Caco-2 (cell line): ENCODE results near the gene C3orf70. TPM values are rescaled to one million over a fixed set of nuclear protein-coding genes. Genes with fewer than 3 reads are reported as not detected.

ENCODE experiments used
- BruUV-seq: library from RNA; stranded (reverse); fragments of 400-500 nt; replicated peaks from 2 replicates; lab custom pipeline; 2021; lab: Mats Ljungman, UMichigan
- CTCF ChIA-PET: fragments of 300-600 bp; sonication (Branson Sonifier 250); formaldehyde crosslinking; loops from one replicate; lab custom pipeline; 2022; ENCODE audit warnings: antibody characterized with exemption; lab: Charles Lee
- POLR2A ChIA-PET: fragments of 300-600 bp; sonication (Branson Sonifier 250); formaldehyde crosslinking; loops from one replicate; lab custom pipeline; 2022; ENCODE audit warnings: antibody characterized with exemption; lab: Charles Lee
- DNase-seq, 2 experiments: peaks; one replicate each; pipeline versions ENCODE4 v3.0.0 to v3.0.0-alpha.2; 2020 to 2022
- H3K27me3 ChIP-seq: replicated peaks from 2 replicates; pipeline ENCODE4 v1.6.0; 2011; ENCODE audit warnings: low read length; ENCODE audit not compliant: control insufficient read depth, insufficient read depth
- H3K36me3 ChIP-seq: 2 replicates; pipeline ENCODE4 v1.5.1; 2011; ENCODE audit warnings: low read length; ENCODE audit not compliant: control insufficient read depth, insufficient read depth
- H3K4me1 ChIP-seq: fragments of 250-450 bp; sonication (Bioruptor Pico); 2 replicates; pipeline ENCODE4 v1.5.1; 2020; ENCODE audit warnings: mild to moderate bottlenecking
- H3K4me3 ChIP-seq: 2 replicates; pipeline ENCODE4 v1.5.1; 2011; ENCODE audit warnings: low read depth, mild to moderate bottlenecking, control low read depth, low read length
- H3K9me3 ChIP-seq: fragments of 250-450 bp; sonication (Bioruptor Pico); 2 replicates; pipeline ENCODE4 v1.5.1; 2020; ENCODE audit warnings: mild to moderate bottlenecking, moderate library complexity
- H3K27ac Mint-ChIP-seq: one replicate; pipeline ENCODE4 v1.8.0; 2022; ENCODE audit warnings: mixed read lengths; ENCODE audit not compliant: unreplicated experiment
- H3K27me3 Mint-ChIP-seq: one replicate; pipeline ENCODE4 v1.8.0; 2022; ENCODE audit warnings: mixed read lengths; ENCODE audit not compliant: insufficient read depth, unreplicated experiment
- H3K36me3 Mint-ChIP-seq: one replicate; pipeline ENCODE4 v1.8.0; 2022; ENCODE audit warnings: mild to moderate bottlenecking, mixed read lengths; ENCODE audit not compliant: insufficient read depth, unreplicated experiment
- H3K4me1 Mint-ChIP-seq: one replicate; pipeline ENCODE4 v1.8.0; 2022; ENCODE audit warnings: low read depth, mixed read lengths; ENCODE audit not compliant: unreplicated experiment
- H3K4me3 Mint-ChIP-seq: one replicate; pipeline ENCODE4 v1.8.0; 2022; ENCODE audit warnings: mild to moderate bottlenecking, moderate library complexity, mixed read lengths; ENCODE audit not compliant: unreplicated experiment
- H3K9me3 Mint-ChIP-seq: one replicate; pipeline ENCODE4 v1.8.0; 2022; ENCODE audit warnings: mixed read lengths; ENCODE audit not compliant: unreplicated experiment
- intact Hi-C: fragments of 100-400 bp; cut with micrococcal nuclease; formaldehyde crosslinking; loops from one replicate; pipeline ENCODE4 v1.10.0; 2022; ENCODE audit not compliant: unreplicated experiment
- total RNA-seq: library from RNA; stranded (reverse); gene quantifications from 2 replicates; pipeline ENCODE4 v1.2.3, GENCODE V29; 2022
- TF ChIP-seq, protein P1 (sequence below), 2 experiments: fragments of 200-600 bp in 1 of 2; IDR thresholded peaks; 1 replicate in 1 of 2; 2 replicates in 1 of 2; pipeline versions ENCODE4 v1.5.1 to v1.8.0; 2011 to 2022; ENCODE audit warnings: antibody characterized with exemption in 1 of 2, control low read depth in 1 of 2, inconsistent platforms in 1 of 2, low read depth in 1 of 2, low read length in 1 of 2, mild to moderate bottlenecking in 1 of 2, moderate library complexity in 1 of 2; ENCODE audit not compliant: insufficient read depth in 1 of 2, severe bottlenecking in 1 of 2, unreplicated experiment in 1 of 2

Gene C3orf70
- total RNA-seq, 1 experiment from 2014 or later: 11.2 TPM

DNA sequence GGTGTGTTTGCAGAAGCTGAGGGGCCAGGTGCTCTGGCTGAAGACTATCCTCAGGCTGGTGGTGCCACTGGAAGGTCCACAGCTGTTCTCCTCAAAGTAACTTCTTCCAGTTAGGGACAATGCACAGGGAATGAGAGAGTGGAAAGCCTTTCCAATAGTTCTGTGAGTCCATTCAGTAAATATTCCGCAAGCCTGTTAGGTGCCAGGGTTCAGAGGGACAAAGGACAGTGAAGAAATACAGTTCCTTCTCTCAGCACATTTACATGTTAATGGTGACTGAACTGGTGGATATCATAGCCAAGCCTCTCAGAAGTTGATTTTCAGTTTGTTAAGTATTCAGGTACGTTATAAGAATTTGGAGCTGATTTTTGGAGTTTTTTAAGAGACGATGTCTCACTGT is 122.5 kb downstream of the C3orf70 start:
- intact Hi-C loops: no loop called here
- no peak overlapping the region for H3K4me3 Mint-ChIP-seq
- H3K27me3 Mint-ChIP-seq: no peaks in the 10 kb centered on the region
- CTCF ChIA-PET: no interaction called here
- no peaks in the 10 kb centered on the region for H3K36me3 Mint-ChIP-seq
- H3K9me3 Mint-ChIP-seq: no peaks in the 10 kb centered on the region
- Histone ChIP-seq H3K9me3 (no peaks in the 10 kb centered on the region), H3K4me3 (no peak overlapping the region), H3K36me3 (no peaks in the 10 kb centered on the region; the same call in 1 of the 2 replicates), H3K27me3 (no peaks in the 10 kb centered on the region), H3K4me1 (no peaks in the 10 kb centered on the region)
- TF ChIP-seq, protein P1, sequence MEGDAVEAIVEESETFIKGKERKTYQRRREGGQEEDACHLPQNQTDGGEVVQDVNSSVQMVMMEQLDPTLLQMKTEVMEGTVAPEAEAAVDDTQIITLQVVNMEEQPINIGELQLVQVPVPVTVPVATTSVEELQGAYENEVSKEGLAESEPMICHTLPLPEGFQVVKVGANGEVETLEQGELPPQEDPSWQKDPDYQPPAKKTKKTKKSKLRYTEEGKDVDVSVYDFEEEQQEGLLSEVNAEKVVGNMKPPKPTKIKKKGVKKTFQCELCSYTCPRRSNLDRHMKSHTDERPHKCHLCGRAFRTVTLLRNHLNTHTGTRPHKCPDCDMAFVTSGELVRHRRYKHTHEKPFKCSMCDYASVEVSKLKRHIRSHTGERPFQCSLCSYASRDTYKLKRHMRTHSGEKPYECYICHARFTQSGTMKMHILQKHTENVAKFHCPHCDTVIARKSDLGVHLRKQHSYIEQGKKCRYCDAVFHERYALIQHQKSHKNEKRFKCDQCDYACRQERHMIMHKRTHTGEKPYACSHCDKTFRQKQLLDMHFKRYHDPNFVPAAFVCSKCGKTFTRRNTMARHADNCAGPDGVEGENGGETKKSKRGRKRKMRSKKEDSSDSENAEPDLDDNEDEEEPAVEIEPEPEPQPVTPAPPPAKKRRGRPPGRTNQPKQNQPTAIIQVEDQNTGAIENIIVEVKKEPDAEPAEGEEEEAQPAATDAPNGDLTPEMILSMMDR (IDR thresholded peaks at IDR 0.05; ENCODE audit: insufficient read depth in 1 of 2, low read depth in 1 of 2, low read length in 1 of 2, severe bottlenecking in 1 of 2, unreplicated experiment in 1 of 2): no peak
- POLR2A ChIA-PET: no interaction called here
- no TSS peak for BruUV-seq
- DNase-seq: no peak
- H3K4me1 Mint-ChIP-seq: no peaks in the 10 kb centered on the region
- H3K27ac Mint-ChIP-seq: no peak overlapping the region

DNA sequence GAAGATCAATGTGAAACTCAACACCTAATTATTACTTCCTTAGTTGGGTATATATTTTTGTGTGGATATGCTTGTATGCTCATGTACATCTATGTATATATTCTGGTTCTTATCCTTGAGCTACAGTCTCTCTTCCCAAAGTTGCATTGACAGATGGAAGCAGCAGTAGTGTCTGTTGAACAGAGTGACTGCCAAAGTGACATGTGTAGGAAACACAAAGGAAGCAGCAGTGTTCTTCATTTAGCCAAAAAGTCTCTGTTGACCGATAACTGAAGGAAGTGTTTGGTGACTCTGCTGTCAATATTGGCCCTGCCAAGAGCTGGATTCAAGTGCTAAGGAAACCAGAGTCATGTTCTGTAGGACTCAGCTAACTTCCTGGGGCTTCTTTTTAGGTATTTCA is 123.8 kb downstream of the C3orf70 start:
- ChIA-PET CTCF (no interaction called here), POLR2A (no interaction called here)
- TF ChIP-seq, protein P1 (IDR thresholded peaks at IDR 0.05; ENCODE audit: insufficient read depth in 1 of 2, low read depth in 1 of 2, low read length in 1 of 2, severe bottlenecking in 1 of 2, unreplicated experiment in 1 of 2): no peak
- DNase-seq: no peak
- H3K36me3 ChIP-seq: no peaks in the 10 kb centered on the region; the same call in 1 of the 2 replicates
- H3K4me1 Mint-ChIP-seq: no peaks in the 10 kb centered on the region
- H3K27ac Mint-ChIP-seq: no peak overlapping the region
- H3K9me3 Mint-ChIP-seq: no peaks in the 10 kb centered on the region
- no peaks in the 10 kb centered on the region for H3K4me1 ChIP-seq
- H3K27me3 Mint-ChIP-seq: no peaks in the 10 kb centered on the region
- no TSS peak for BruUV-seq
- intact Hi-C loops: no loop called here
- no peaks in the 10 kb centered on the region for H3K27me3 ChIP-seq
- no peaks in the 10 kb centered on the region for H3K36me3 Mint-ChIP-seq
- no peak overlapping the region for H3K4me3 ChIP-seq
- H3K9me3 ChIP-seq: no peaks in the 10 kb centered on the region
- H3K4me3 Mint-ChIP-seq: no peak overlapping the region

DNA sequence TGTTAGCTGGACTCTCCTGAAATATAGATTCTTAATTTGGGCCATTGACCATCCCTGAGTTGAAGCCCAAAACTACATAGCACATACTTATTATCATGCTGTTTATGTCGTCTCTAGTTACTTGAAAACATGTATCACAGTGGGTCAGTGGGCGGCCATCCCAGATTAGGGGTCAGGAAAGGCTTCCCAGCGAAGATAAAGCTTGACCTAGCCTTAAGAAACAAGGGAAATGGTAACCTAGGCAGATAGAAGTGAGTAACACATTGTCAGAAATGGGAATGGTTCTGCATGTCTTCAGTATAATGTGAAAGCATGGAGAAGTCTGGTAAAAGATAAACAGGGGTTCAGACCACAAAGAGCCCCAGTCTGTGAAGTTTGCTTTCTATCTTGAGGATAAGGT is 124.7 kb downstream of the C3orf70 start:
- Histone ChIP-seq H3K4me3 (no peak overlapping the region), H3K9me3 (no peaks in the 10 kb centered on the region), H3K36me3 (no peaks in the 10 kb centered on the region; the same call in 1 of the 2 replicates), H3K4me1 (no peaks in the 10 kb centered on the region), H3K27me3 (no peaks in the 10 kb centered on the region)
- Mint-ChIP-seq H3K4me3 (no peak overlapping the region), H3K4me1 (no peaks in the 10 kb centered on the region), H3K27me3 (no peaks in the 10 kb centered on the region), H3K27ac (no peak overlapping the region), H3K36me3 (no peaks in the 10 kb centered on the region), H3K9me3 (no peaks in the 10 kb centered on the region)
- ChIA-PET CTCF (no interaction called here), POLR2A (no interaction called here)
- TF ChIP-seq, protein P1 (IDR thresholded peaks at IDR 0.05; ENCODE audit: insufficient read depth in 1 of 2, low read depth in 1 of 2, low read length in 1 of 2, severe bottlenecking in 1 of 2, unreplicated experiment in 1 of 2): no peak
- no peak for DNase-seq
- intact Hi-C loops: no loop called here
- no TSS peak for BruUV-seq

Other genes with a start within 250 kb of the C3orf70 start
- 24.9 and 25.0 TPM in 2 replicates for gene EHHADH, start 101.0 kb upstream of the C3orf70 start, total RNA-seq
- gene MAP3K13, start 210.1 kb upstream of the C3orf70 start, total RNA-seq: 20.1 and 26.2 TPM in 2 replicates